Mesodermal cell (in vitro differentiated cells): Measurements from ENCODE around the gene CFAP47.
"Not testable (repeated sequence)": the region's sequence is repeated elsewhere in the genome, so short reads cannot be mapped to it uniquely, and the experiment has no call there.

ENCODE experiments used
- H3K27ac ChIP-seq: 2 replicates; pipeline ENCODE4 v1.7.0; 2013; ENCODE audit warnings: mild to moderate bottlenecking, low read depth, low read length, moderate library complexity; ENCODE audit not compliant: severe bottlenecking
- H3K36me3 ChIP-seq: 2 replicates; pipeline ENCODE4 v1.7.1; 2013; ENCODE audit warnings: mild to moderate bottlenecking, low read length, moderate library complexity; ENCODE audit not compliant: control insufficient read depth, insufficient read depth
- H3K4me1 ChIP-seq: one replicate; pipeline ENCODE4 v1.7.1; 2013; ENCODE audit warnings: mild to moderate bottlenecking, low read length; ENCODE audit not compliant: insufficient read depth, control insufficient read depth, poor library complexity, severe bottlenecking
- H3K4me3 ChIP-seq: 2 replicates; pipeline ENCODE4 v1.7.0; 2013; ENCODE audit warnings: low read length, control low read depth, mild to moderate bottlenecking; ENCODE audit not compliant: insufficient read depth, poor library complexity, severe bottlenecking; ENCODE audit errors: extremely low read depth
- H3K9me3 ChIP-seq: 2 replicates; pipeline ENCODE4 v1.7.1; 2013; ENCODE audit warnings: mild to moderate bottlenecking, low read length, moderate library complexity; ENCODE audit not compliant: control insufficient read depth
- WGBS, 2 experiments: methylation state at CpG; one replicate each; pipeline ENCODE4 v1.1.5; 2013; ENCODE audit warnings: missing lambda C conversion rate in 2 of 2; ENCODE audit not compliant: insufficient coverage in 2 of 2; 5-methylcytosine and 5-hydroxymethylcytosine counted together

Gene CFAP47

GRCh38 chrX:36075009-36075408 lies 155.5 kb downstream of the CFAP47 start:
- 70 to 93% methylated on average over 2 to 3 of the region's 5 CpGs for WGBS, 2 experiments
- not testable (repeated sequence) for H3K4me3 ChIP-seq

GRCh38 chrX:36083256-36083655 lies 163.7 kb downstream of the CFAP47 start:
- Histone ChIP-seq H3K4me3 (no peak overlapping the region), H3K27ac (no peak overlapping the region), H3K9me3 (no peaks in the 10 kb centered on the region), H3K36me3 (no peaks in the 10 kb centered on the region), H3K4me1 (no peaks in the 10 kb centered on the region)
- no CpG with 5 or more reads among the region's 1 CpG for WGBS, 2 experiments

More at GRCh38 chrX:36075009-36075408, 155.5 kb downstream of the CFAP47 start:
- H3K9me3 ChIP-seq, H3K4me1 ChIP-seq, H3K36me3 ChIP-seq, H3K27ac ChIP-seq: not testable (repeated sequence)

DNA sequence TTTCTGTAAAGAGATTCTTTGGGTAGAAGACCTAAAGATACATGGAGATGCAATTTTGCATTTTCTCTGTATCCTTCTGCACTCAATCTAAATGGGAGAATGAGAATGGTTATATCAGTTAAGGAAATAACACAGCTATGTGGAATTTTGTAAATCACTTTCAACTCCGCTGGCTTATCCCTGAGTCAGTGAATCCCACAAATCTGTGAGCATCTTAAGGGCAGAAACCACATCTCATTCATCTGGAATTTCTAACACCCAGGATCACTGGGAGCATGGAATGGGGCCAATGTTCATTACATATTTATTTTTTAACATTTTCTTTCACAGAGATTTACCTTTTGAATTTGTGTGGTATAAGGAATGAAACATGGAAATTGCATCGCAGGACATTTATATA lies 167.8 kb downstream of the CFAP47 start:
- no CpG with 5 or more reads among the region's 2 CpGs for WGBS, 2 experiments
- Histone ChIP-seq H3K27ac (no peak overlapping the region), H3K4me3 (no peak overlapping the region), H3K9me3 (no peaks in the 10 kb centered on the region), H3K36me3 (no peaks in the 10 kb centered on the region), H3K4me1 (no peaks in the 10 kb centered on the region)

- H3K4me1 ChIP-seq, H3K9me3 ChIP-seq, H3K36me3 ChIP-seq, H3K4me3 ChIP-seq, H3K27ac ChIP-seq: not testable (repeated sequence)
- WGBS, 2 experiments: no CpG with 5 or more reads among the region's 10 CpGs
Observed at GRCh38 chrX:36088939-36089338, 169.4 kb downstream of the CFAP47 start.

GRCh38 chrX:36102425-36102824 lies 182.9 kb downstream of the CFAP47 start:
- no CpG with 5 or more reads among the region's 2 CpGs for WGBS, 2 experiments
- no peak overlapping the region for H3K27ac ChIP-seq
- no peak overlapping the region for H3K4me3 ChIP-seq
- H3K9me3 ChIP-seq: no peaks in the 10 kb centered on the region
- no peaks in the 10 kb centered on the region for H3K36me3 ChIP-seq
- H3K4me1 ChIP-seq: no peaks in the 10 kb centered on the region

DNA sequence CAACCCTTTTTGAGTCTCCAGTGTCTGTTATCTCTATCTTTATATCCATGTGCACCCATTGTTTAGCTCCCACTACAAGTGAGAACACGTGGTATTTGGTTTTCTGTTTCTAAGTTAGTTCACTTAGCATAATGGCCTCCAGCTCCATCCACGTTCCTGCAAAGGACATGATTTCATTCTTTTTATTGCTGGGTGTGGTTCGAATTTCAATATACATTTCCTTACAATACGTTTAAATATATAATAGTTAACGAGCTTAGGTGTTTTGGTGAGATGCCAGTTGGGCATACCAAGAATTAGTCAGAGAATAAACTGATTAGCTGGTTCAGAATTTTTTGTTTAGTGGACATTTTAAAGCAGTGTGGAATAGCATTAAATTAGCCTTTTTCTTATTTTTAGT lies 196.7 kb downstream of the CFAP47 start:
- no peak overlapping the region for H3K4me3 ChIP-seq
- H3K36me3 ChIP-seq: no peaks in the 10 kb centered on the region
- no peak overlapping the region for H3K27ac ChIP-seq
- WGBS, 2 experiments: no CpG with 5 or more reads among the region's 5 CpGs
- H3K9me3 ChIP-seq: no peaks in the 10 kb centered on the region
- H3K4me1 ChIP-seq: no peaks in the 10 kb centered on the region

GRCh38 chrX:36159254-36159653 lies 239.7 kb downstream of the CFAP47 start:
- Histone ChIP-seq H3K27ac (peak overlapping the region; percentile 29), H3K4me1 (no peaks in the 10 kb centered on the region), H3K9me3 (no peaks in the 10 kb centered on the region), H3K36me3 (no peaks in the 10 kb centered on the region), H3K4me3 (no peak overlapping the region)
- WGBS, 2 experiments: 100% methylated on average over 1 of the region's 7 CpGs; no CpG with 5 or more reads in 1 of the 2 experiments

GRCh38 chrX:36160081-36160480 lies 240.5 kb downstream of the CFAP47 start:
- Histone ChIP-seq H3K4me3 (no peak overlapping the region), H3K4me1 (no peaks in the 10 kb centered on the region), H3K9me3 (no peaks in the 10 kb centered on the region), H3K36me3 (no peaks in the 10 kb centered on the region), H3K27ac (no peak overlapping the region)

GRCh38 chrX:36198575-36198974 lies 279.0 kb downstream of the CFAP47 start:
- Histone ChIP-seq H3K9me3 (no peaks in the 10 kb centered on the region), H3K4me1 (no peaks in the 10 kb centered on the region), H3K36me3 (no peaks in the 10 kb centered on the region), H3K27ac (no peak overlapping the region), H3K4me3 (no peak overlapping the region)

- no peaks in the 10 kb centered on the region for H3K36me3 ChIP-seq
- H3K27ac ChIP-seq: no peak overlapping the region
- no peak overlapping the region for H3K4me3 ChIP-seq
- no peaks in the 10 kb centered on the region for H3K9me3 ChIP-seq
- no peaks in the 10 kb centered on the region for H3K4me1 ChIP-seq
Observed at GRCh38 chrX:36199928-36200327, 280.4 kb downstream of the CFAP47 start.

GRCh38 chrX:36214924-36215323 lies 295.4 kb downstream of the CFAP47 start:
- no peaks in the 10 kb centered on the region for H3K36me3 ChIP-seq
- no peaks in the 10 kb centered on the region for H3K9me3 ChIP-seq
- no CpG with 5 or more reads among the region's 1 CpG for WGBS, 2 experiments
- no peak overlapping the region for H3K4me3 ChIP-seq
- no peaks in the 10 kb centered on the region for H3K4me1 ChIP-seq
- no peak overlapping the region for H3K27ac ChIP-seq

DNA sequence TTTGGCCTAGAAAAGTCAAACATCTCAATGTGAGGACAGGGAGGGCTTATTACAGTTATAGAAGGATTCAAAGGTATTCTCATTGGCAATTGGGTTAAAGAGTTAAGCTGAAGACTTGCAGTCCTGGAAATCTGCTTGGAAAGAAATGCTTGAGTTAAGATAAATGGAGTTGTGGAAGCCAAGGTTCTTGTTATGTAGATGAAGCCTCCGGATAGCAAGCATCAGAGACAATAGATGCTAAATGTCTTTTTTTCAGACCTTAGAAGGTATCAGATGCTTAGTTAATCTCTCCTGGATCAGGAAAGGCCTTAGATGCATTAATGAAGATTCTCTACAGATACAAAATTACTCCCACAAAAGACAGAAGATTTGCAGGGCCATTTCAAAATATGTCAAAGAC lies 299.3 kb downstream of the CFAP47 start:
- H3K27ac ChIP-seq: no peak overlapping the region
- no peaks in the 10 kb centered on the region for H3K4me1 ChIP-seq
- no peak overlapping the region for H3K4me3 ChIP-seq
- H3K36me3 ChIP-seq: no peaks in the 10 kb centered on the region
- no peaks in the 10 kb centered on the region for H3K9me3 ChIP-seq
- no CpG with 5 or more reads among the region's 1 CpG for WGBS, 2 experiments
